SK-N-MC (cell line): ENCODE data around the gene HIVEP2.

Experiments
- EZH2 ChIP-seq: fragments of 200-600 bp; sonication (generic); IDR thresholded peaks from one replicate; pipeline ENCODE4 v1.6.1; 2017; ENCODE audit warnings: antibody characterized with exemption
- POLR2AphosphoS5 ChIP-seq: IDR thresholded peaks from 2 replicates; pipeline ENCODE4 v1.6.1; 2012; ENCODE audit warnings: mild to moderate bottlenecking, low read depth, low read length, borderline replicate concordance

DNA sequence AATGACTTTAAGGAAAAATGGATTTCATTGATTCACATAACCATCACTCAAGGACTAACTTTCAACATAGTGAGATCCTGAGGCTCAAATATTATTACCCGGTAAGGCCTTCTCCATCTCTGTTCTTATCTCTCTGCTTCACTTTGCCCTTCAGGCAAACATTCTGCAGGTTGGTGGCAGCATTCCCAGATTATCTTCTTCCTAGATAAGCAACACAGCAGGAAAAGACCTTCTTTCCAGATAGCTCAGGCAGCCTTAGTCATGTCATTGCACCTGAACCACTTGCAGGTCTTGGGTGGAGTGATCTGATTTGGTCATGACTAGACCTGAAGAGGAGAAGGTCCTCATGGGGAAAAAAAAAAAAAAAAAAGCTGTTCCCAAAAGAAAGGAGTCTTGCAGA, 5.3 kb upstream of the HIVEP2 start:
- TF ChIP-seq POLR2AphosphoS5 (no peak), EZH2 (no peak)
